ENCODE data around the gene KLKB1.
A peak's percentile ranks its signal among the peaks of the same experiment; 100 is the strongest.

The KLKB1 gene

DNA sequence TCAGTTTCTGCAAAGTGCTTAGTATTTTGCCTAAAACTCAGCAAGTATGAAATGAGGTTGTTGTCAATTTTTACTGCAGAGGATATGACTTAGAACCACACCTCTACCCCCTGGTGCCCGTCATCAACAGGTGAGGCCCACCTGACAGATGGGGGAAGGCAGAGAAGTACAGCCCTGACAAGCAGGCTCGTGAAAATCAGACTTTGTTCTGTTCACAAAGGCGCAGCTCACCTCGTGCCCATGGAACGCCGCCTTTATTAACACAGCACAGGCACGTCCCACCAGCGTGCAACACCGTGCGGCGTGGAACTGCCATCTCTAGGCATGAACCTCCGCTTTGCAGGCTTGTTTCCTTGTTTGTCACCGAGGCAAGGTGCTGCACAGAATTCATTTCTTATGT is 22.6 kb upstream of the KLKB1 start:
- TF ChIP-seq ZFX (IDR thresholded peaks at IDR 0.05) (no peak), CTCF (conservative IDR thresholded peaks at IDR 0.05) (no peak)
- peak overlapping the region; percentile 83 for H3K27ac ChIP-seq

DNA sequence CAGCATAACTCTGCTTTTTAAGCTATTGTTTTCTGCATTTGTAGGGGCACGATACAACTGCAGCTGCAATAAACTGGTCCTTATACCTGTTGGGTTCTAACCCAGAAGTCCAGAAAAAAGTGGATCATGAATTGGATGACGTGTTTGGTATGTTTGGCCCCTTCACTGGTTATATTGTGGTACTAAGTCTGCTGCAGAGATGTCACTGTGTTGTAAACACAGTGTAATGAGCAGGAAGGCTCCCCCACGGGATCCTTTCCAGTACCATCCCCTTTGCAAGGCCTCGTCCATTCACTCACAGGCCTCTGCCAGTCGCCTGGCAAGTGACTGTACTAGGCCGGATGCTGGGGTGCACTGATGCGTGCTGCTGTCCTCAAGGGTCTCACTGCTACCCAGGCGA is 22.2 kb upstream of the KLKB1 start:
- peak overlapping the region; percentile 83 for H3K27ac ChIP-seq
- TF ChIP-seq CTCF (conservative IDR thresholded peaks at IDR 0.05) (no peak), ZFX (IDR thresholded peaks at IDR 0.05) (no peak)

DNA sequence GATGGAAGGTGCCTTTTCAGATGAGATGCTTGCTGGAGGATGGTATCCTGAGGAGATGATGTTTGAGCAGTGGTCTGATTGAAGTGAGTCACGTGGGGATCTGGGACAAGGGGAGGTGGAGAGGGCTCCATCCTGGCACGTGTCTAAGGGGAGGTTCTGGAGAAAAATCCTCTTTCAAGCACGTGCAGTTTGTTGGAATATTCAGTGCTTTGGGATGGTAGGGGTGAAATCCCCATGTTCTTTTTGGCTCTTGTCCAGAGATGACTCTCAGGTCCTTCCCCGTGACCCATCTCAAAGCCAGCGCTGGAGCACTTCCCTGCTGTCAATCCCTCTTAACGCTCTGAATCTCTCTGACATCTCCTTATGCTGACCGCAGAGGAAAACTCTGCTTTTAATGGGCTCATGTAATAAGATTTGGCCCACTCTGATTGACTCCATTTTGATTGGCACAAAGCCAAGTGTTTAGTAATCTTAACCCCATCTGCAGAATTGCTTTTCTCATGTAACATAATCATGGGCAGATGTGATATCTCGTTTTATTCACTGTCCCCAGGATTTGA is 10.8 kb upstream of the KLKB1 start:
- TF ChIP-seq ZFX (IDR thresholded peaks at IDR 0.05) (no peak), CTCF (conservative IDR thresholded peaks at IDR 0.05) (no peak)
- no peak overlapping the region for H3K27ac ChIP-seq

GRCh38 chr4:186217733-186218293 is 9.5 kb upstream of the KLKB1 start:
- no peak overlapping the region for H3K27ac ChIP-seq
- no peak for TF ChIP-seq CTCF (conservative IDR thresholded peaks at IDR 0.05)
- no peak for TF ChIP-seq ZFX (IDR thresholded peaks at IDR 0.05)

- TF ChIP-seq ZFX (IDR thresholded peaks at IDR 0.05) = no peak
- no peak for TF ChIP-seq CTCF (conservative IDR thresholded peaks at IDR 0.05)
- H3K27ac ChIP-seq = no peak overlapping the region
Measured at GRCh38 chr4:186221624-186222023, 5.7 kb upstream of the KLKB1 start.

DNA sequence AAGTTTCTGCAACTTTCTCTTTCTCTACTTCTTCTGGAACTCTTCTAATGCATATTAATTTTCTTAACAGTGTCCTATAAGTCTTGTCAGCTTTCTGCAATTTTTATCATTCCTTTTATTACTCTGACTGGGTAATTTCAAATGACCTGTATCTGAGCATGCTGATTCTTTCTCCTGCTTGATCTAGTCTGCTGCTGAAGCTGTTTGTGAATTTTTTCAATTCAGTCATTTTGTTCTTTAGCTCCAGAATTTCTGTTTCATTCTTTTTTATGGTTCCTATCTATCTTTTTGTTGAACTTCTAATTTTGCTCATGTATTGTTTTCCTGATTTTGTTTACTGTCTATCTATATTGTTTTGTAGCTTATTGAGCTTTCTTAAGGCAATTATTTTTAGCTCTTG is 1.5 kb upstream of the KLKB1 start:
- TF ChIP-seq CTCF (conservative IDR thresholded peaks at IDR 0.05) (no peak), ZFX (IDR thresholded peaks at IDR 0.05) (no peak)
- no peak overlapping the region for H3K27ac ChIP-seq

DNA sequence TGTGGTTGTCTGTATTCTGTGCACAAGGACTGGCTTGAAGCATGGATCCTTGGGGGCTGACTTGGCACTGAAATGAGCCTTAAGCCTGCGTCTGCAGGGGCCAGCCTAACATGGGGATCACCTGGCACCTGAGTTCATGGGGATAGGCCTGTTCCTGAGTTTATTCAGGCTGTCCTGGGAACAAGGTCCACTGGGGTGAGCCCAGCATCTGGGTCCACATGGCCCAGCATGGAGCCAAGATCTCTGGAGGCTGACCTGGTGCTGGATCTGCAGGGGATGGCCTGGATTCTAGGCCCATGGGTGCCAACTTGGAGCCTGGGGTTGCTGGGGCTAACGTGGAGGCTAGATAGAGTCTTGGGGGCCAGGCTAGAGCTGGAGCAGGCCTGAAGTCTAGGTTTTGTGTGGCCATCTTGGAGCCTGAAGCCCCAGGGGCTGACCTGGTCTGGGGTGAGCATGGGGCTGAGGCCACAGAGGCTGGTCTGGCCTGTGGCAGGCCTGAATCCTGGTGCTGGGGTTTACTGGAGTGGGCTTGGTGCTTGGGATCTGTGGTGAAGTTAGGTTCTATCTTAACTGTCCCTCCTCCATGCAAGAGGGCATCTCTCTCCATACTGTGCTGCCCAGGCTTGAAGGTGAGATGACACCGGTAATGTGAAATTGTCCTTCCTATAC is 652 bp upstream of the KLKB1 start:
- H3K27ac ChIP-seq = peak overlapping the region; percentile 55
- TF ChIP-seq ZFX (IDR thresholded peaks at IDR 0.05) (no peak), CTCF (conservative IDR thresholded peaks at IDR 0.05) (no peak)

All from C4-2B (cell line).